ENCODE results near the gene SUSD4.

The SUSD4 gene

DNA sequence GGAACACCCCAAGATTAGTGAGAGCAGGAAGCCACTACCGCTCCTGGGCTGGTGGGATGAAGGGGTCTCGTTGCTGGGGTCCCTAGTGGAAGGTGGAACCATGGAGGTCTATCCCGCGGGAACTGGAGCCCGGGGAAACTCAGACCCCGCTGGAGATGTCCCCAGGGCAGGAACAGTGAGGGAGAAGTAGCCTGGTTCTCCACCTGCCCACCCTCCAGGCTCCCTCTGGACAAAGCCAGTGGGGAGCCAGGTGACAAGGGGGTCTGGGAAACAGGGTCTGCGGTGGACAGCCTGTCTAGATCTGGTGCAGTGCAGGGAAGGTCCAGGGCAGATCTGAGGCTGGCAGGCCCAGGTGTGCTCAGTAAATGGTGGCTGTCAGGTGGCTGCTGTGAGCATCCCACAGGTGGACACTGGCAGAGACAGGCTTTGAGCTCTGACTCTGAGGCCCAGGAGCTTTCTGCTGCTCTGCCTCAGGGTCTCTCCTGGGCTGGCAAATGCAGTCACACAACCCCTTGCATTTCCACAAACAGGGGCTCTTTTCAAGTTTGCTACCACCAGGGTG, 132.9 kb downstream of the SUSD4 start:
- DNase-seq (ENCODE audit: low spot score) = no peak

DNA sequence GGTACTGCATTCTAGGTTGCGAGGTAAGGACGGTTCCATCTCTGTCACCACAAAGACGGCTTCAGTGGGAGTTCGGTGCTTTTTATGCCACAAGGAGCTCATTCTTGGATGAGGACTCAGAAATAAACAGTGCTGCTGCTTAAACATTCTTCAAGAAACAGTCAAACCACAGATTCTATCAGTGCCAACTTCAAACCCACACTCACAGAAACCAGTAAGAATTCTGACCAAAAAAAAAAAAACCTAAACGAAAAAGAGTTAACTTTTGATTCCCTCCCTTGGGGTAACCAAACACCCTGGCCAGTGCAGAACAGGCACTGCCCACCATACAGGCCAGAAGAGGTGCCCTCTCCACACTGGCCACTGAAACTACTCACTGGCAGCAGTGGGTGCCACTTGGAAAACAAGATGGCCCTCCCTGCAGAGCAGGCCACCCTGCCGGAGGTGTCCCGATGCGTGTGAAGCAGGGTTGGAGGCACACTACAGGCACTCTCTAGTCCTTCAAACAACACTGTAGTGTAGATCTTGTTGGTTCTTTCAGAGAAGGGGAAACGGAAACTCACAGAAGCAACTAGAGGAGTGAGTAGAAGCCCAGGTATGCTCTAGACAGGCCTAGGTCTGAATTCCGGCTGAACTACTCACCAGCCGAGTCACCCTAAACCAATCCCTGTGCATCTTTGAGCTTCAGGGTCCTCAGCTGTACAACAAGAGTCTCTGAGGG, 133.7 kb downstream of the SUSD4 start:
- DNase-seq (ENCODE audit: low spot score) = no peak

DNA sequence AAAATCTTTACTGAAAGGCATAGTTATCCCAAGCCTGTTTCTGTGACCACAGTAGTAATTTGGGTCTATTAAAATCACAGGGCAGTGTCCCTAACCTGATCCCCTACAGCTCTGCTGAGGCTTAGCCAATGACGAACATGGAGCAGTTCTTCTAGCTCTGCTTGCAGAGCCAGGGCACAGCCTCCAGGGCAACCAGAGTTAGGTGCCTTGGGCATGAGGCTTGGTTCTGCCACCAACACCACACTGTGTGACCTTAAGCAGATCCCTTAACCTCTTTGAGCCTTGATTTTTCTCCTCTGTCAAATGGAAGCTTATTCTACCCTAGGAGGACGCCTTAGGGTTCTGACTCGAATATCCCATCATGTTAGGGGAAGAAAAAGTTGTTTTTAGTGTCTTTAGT, 134.2 kb downstream of the SUSD4 start:
- no peak for DNase-seq (ENCODE audit: low spot score)

DNA sequence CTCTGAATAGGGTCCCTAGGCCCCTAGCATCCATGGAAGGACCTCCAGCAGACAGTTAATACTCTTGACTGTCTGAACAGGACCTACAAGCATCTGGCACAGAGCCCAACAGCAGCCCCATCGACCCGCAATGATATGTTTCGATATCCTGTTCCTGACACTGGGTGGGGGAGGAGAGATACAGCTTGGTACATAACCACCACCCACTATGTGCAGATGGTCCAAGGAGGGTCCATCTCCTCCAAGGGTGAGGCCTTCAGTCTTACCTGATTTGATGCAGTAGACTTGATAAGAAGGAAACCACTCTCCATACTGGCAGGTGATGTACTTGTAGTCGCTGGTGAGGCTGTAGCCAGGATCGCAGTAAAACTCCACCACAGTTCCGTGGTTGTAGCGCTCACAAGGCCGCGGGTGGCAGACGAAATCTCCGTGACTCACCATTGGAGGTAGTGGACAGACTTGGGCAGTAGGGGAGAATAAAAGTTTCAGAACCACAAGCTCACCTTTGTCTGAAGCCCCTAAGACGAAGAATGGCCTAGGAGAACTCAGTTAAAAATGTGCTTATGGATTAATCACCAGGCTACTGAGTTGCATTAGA, 134.9 kb downstream of the SUSD4 start:
- no peak for DNase-seq (ENCODE audit: low spot score)

- no peak for DNase-seq (ENCODE audit: low spot score)
Observed at GRCh38 chr1:223228201-223228600, 135.8 kb downstream of the SUSD4 start.

GRCh38 chr1:223227486-223228196, 136.3 kb downstream of the SUSD4 start:
- no peak for DNase-seq (ENCODE audit: low spot score)

GRCh38 chr1:223227031-223227430, 136.9 kb downstream of the SUSD4 start:
- DNase-seq (ENCODE audit: low spot score) = no peak

GRCh38 chr1:223226271-223226670, 137.7 kb downstream of the SUSD4 start:
- no peak for DNase-seq (ENCODE audit: low spot score)

DNA sequence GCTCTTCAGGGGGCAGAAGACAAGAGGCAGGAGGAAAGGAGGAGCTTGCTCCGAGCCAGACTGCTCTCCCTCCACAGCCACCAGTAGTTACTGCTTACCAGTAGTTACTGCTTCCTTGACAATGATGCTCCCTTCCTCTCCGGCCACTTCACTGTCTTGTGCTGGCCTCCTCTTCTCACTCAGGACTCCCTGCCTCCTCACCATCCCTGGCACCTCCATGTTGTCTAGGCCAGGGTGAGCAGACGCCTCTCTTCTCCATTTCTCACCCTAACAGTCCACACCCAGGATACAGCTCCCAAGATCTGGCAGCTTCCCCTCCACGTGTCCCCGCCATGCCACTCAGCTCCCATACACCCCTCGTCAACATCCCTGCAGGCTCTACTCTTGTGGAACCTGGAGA, 138.5 kb downstream of the SUSD4 start:
- no peak for DNase-seq (ENCODE audit: low spot score)

- DNase-seq (ENCODE audit: low spot score) = no peak
Observed at GRCh38 chr1:223225061-223225460, 138.9 kb downstream of the SUSD4 start.

DNA sequence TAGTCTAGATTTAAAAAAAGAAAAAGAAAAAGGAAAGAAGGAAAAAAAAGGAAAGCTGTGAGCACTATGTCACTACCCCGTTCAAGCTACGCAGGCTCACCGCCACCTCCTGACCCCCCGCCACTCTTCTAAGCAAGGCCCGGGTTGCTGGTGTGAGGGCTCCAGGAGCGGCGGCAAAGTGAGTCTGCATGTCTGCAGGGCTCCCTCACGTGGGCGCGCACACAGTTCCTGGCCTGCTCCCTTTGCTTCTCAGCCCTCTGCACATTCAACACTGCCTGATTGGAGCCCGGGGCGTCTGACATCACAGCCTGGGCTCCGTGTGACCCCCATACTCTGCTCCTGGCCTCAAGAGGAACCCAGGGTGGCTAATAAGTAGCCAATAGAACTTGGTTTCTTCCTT, 139.5 kb downstream of the SUSD4 start:
- no peak for DNase-seq (ENCODE audit: low spot score)

GRCh38 chr1:223223091-223223995, 140.6 kb downstream of the SUSD4 start:
- DNase-seq (ENCODE audit: low spot score) = no peak

DNA sequence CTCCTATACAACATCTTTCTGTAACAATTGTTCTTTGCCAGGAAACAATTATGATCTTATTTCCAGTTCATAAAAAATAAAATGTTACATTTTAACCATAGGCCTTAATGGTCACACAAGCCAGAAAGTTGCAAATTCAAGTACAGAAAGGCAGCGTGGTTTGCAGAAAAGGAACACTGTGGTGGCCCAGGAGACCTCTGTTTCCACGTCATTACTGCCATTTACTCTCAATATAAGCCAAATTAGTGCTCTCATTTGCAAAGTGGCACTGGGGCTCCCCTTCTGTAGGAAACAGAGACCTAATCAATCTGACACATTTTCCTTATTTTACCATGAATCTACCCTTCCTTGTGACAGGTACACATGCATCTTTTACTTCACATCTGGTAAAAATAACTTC, 141.6 kb downstream of the SUSD4 start:
- no peak for DNase-seq (ENCODE audit: low spot score)

- DNase-seq (ENCODE audit: low spot score) = no peak
Observed at GRCh38 chr1:223221686-223222085, 142.3 kb downstream of the SUSD4 start.

DNA sequence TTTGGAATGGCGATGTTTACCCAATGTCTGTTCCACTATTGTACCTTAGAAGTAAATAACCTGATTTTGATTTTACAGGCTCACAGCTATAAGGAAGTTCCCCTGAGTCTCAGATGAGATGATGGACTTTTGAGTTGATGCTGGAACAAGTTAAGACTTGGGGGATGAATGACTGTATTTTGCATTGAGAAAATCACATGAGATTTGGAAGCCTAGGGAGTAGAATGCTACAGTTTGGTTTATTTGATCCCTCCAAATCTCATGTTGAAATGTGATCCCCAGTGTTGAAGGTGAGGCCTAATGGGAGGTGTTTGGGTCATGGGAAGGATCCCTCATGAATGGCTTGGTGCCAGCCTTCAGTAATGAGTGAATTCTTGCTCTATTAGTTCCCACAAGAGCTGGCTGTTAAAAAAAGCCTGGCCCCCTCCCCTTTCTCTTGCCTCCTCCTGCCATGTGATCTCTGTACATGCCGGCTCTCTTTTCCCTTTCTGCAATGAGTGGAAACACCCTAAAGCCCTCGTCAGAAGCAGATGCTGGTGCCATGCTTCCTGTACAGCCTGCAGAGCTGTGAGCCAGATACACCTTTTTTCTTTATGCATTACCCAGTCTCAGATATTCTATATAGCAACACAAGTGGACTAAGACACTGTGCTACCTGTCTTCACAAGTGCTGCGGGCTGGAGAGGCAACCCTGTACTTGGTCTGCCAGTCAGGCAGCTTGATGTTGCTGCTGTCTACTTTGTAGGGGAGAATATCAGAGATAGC, 143.9 kb downstream of the SUSD4 start:
- no peak for DNase-seq (ENCODE audit: low spot score)

GRCh38 chr1:223219318-223219635, 144.7 kb downstream of the SUSD4 start:
- DNase-seq (ENCODE audit: low spot score) = no peak

DNA sequence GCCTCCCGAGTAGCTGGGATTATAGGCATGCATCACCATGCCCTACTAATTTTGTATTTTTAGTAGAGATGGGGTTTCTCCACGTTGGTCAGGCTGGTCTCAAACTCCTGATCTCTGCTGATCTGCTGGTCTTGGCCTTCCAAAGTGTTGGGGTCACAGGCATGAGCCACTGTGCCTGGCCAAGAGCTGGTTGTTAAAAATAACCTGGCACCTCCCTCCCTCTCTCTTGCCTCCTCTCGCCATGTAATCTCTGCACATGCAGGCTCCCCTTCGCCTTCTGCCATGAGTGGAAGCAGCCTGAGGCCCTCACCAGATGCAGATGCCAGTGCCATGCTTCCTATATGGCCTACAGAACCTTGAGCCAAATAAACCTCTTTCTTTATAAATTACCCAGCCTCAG, 146.2 kb downstream of the SUSD4 start:
- no peak for DNase-seq (ENCODE audit: low spot score)

DNA sequence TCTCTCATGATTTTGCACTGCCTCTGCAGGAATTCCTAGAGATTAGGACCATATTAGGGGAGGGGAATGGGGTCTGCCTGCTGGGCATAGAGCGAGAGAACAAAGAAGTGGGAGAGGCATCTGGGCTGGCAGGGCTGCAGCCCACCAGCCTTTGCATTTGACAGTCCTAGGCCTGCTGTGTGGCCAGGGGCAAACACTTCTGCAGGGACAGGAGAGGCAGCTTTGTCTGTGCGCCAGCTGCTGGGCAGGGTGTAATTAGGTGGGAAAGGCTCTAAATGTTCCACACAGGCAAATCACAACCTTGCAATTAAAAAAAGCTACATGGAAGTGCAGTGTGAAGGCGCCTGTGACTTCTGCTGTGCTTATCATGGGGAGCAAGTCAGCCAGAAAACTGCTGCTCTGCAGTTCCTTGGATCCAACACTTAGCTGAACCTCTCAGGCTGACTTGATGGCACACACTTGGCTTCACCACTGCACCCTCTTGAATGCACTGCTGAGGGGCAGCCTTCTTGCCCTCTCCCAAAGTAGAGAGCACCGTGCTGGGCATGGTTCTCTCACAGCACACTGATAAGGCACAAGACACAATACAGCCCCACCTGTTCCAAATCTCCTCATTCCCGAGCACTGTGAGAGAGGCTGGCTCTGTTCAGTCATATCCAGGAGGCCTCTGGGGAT, 147.3 kb downstream of the SUSD4 start:
- no peak for DNase-seq (ENCODE audit: low spot score)

GRCh38 chr1:223216074-223216473, 147.9 kb downstream of the SUSD4 start:
- DNase-seq (ENCODE audit: low spot score) = no peak

GRCh38 chr1:223215026-223215425, 148.9 kb downstream of the SUSD4 start:
- DNase-seq (ENCODE audit: low spot score) = no peak

All from SK-N-DZ (cell line).